Neural cell (in vitro differentiated cells): ENCODE measurements around the gene PLSCR4. TPM values are rescaled to one million over a fixed set of nuclear protein-coding genes. Genes with fewer than 3 reads are reported as not detected.

Source experiments
- H2AFZ ChIP-seq: fragments of 200-600, 300-800 bp; sonication (generic), shearing (Covaris generic); 2 replicates; pipeline ENCODE4 v1.6.0; 2014; ENCODE audit warnings: low read depth, mild to moderate bottlenecking, antibody characterized with exemption, low read length, moderate library complexity
- H3F3A ChIP-seq: fragments of 200-600 bp; shearing (Covaris generic); 2 replicates; pipeline ENCODE4 v1.6.1; 2016; ENCODE audit warnings: mild to moderate bottlenecking, moderate library complexity, mixed read lengths, antibody characterized with exemption, low read length; ENCODE audit not compliant: insufficient read depth, poor library complexity, severe bottlenecking
- H3K27ac ChIP-seq: fragments of 200-600, 300-800 bp; sonication (generic), shearing (Covaris generic); 2 replicates; pipeline ENCODE4 v1.5.1; 2014; ENCODE audit warnings: mild to moderate bottlenecking, low read length, moderate library complexity
- H3K27me3 ChIP-seq: fragments of 300-800, 200-600 bp; sonication (generic), shearing (Covaris generic); 2 replicates; pipeline ENCODE4 v1.6.0; 2014; ENCODE audit warnings: mild to moderate bottlenecking, low read depth, low read length, moderate library complexity; ENCODE audit not compliant: insufficient read depth
- H3K36me3 ChIP-seq: fragments of 300-800, 200-600 bp; sonication (generic), shearing (Covaris generic); 2 replicates; pipeline ENCODE4 v1.5.1; 2014; ENCODE audit warnings: mild to moderate bottlenecking, antibody characterized with exemption, low read length, moderate library complexity; ENCODE audit not compliant: insufficient read depth
- H3K4me2 ChIP-seq: fragments of 300-800, 200-600 bp; sonication (generic), shearing (Covaris generic); 2 replicates; pipeline ENCODE4 v1.6.0; 2014; ENCODE audit warnings: mild to moderate bottlenecking, low read length
- H3K4me3 ChIP-seq: fragments of 300-800, 200-600 bp; sonication (generic), shearing (Covaris generic); 2 replicates; pipeline ENCODE4 v1.5.1; 2014; ENCODE audit warnings: mild to moderate bottlenecking, low read length, moderate library complexity
- H3K79me2 ChIP-seq: fragments of 200-600 bp; shearing (Covaris generic); replicated peaks from 2 replicates; pipeline ENCODE4 v1.6.0; 2014; ENCODE audit warnings: mild to moderate bottlenecking, low read length, moderate library complexity; ENCODE audit not compliant: insufficient read depth
- H3K9ac ChIP-seq: fragments of 300-800, 200-600 bp; sonication (generic), shearing (Covaris generic); 2 replicates; pipeline ENCODE4 v1.6.1; 2016; ENCODE audit warnings: mild to moderate bottlenecking, low read length, mixed read lengths
- H3K9me2 ChIP-seq: fragments of 200-600 bp; shearing (Covaris generic); 2 replicates; pipeline ENCODE4 v1.6.1; 2016; ENCODE audit warnings: mild to moderate bottlenecking, low read length, mixed read lengths; ENCODE audit not compliant: insufficient read depth
- H3K9me3 ChIP-seq: fragments of 200-600, 300-800 bp; sonication (generic), shearing (Covaris generic); 2 replicates; pipeline ENCODE4 v1.6.1; 2016; ENCODE audit warnings: mild to moderate bottlenecking, mixed run types, low read length, moderate library complexity, mixed read lengths
- H4K20me1 ChIP-seq: fragments of 200-600 bp; shearing (Covaris generic); 2 replicates; pipeline ENCODE4 v1.6.1; 2016; ENCODE audit warnings: mild to moderate bottlenecking, mixed run types; ENCODE audit not compliant: insufficient read depth
- CTCF ChIP-seq: fragments of 450-650 bp; IDR thresholded peaks from 2 replicates; pipeline ENCODE4 v1.5.1; 2014; ENCODE audit warnings: antibody characterized with exemption, mild to moderate bottlenecking, moderate library complexity; ENCODE audit not compliant: poor library complexity, severe bottlenecking
- EP300 ChIP-seq: fragments of 450-650 bp; conservative IDR thresholded peaks from 2 replicates; pipeline ENCODE4 v1.6.1; 2014; ENCODE audit warnings: antibody characterized with exemption, mild to moderate bottlenecking, moderate library complexity; ENCODE audit not compliant: poor library complexity, severe bottlenecking
- EZH2 ChIP-seq: fragments of 200-600, 300-800 bp; shearing (Covaris generic), sonication (generic); IDR thresholded peaks from 2 replicates; pipeline ENCODE4 v1.6.1; 2014; ENCODE audit warnings: antibody characterized with exemption, low read length, borderline replicate concordance, mild to moderate bottlenecking; ENCODE audit not compliant: insufficient read depth, poor library complexity, severe bottlenecking
- MXI1 ChIP-seq: fragments of 450-650 bp; conservative IDR thresholded peaks from 2 replicates; pipeline ENCODE4 v1.6.1; 2014; ENCODE audit warnings: antibody characterized with exemption, mild to moderate bottlenecking; ENCODE audit not compliant: poor library complexity, severe bottlenecking
- POLR2AphosphoS5 ChIP-seq: IDR thresholded peaks from 2 replicates; pipeline ENCODE4 v1.6.1; 2012
- RAD21 ChIP-seq: fragments of 450-650 bp; conservative IDR thresholded peaks from 2 replicates; pipeline ENCODE4 v1.6.1; 2014; ENCODE audit warnings: antibody characterized with exemption, mild to moderate bottlenecking, moderate library complexity
- REST ChIP-seq: IDR thresholded peaks from 2 replicates; pipeline ENCODE4 v1.6.1; 2012; ENCODE audit warnings: borderline replicate concordance
- SMC3 ChIP-seq: fragments of 450-650 bp; conservative IDR thresholded peaks from 2 replicates; pipeline ENCODE4 v1.6.1; 2014; ENCODE audit warnings: antibody characterized with exemption, mild to moderate bottlenecking, moderate library complexity; ENCODE audit not compliant: poor library complexity
- TAF1 ChIP-seq: IDR thresholded peaks from 2 replicates; pipeline ENCODE4 v1.6.1; 2012; ENCODE audit warnings: low read depth
- polyA plus RNA-seq: library from polyadenylated mRNA; depleted of rRNA; stranded (reverse); fragments of >200 nt; gene quantifications from 2 replicates; pipeline ENCODE4 v1.2.3, GENCODE V29; 2014

The PLSCR4 gene
- polyA plus RNA-seq, 1 donor from 2014 or later = not detected

- Histone ChIP-seq H3K79me2 (no peaks in the 10 kb centered on the region), H3K4me2 (peak within 1 kb of the TSS; percentile 29), H3F3A (no peaks in the 10 kb centered on the region), H3K27me3 (peaks cover 6% of the 10 kb centered on the region), H2AFZ (peak within 1 kb of the TSS; percentile 57), H3K9me2 (no peaks in the 10 kb centered on the region), H3K4me3 (peak within 1 kb of the TSS; percentile 74), H3K9me3 (no peaks in the 10 kb centered on the region), H3K9ac (peak within 1 kb of the TSS; percentile 62), H3K36me3 (no peaks in the 10 kb centered on the region), H4K20me1 (no peaks in the 10 kb centered on the region), H3K27ac (no peak within 1 kb of the TSS)
- TF ChIP-seq POLR2AphosphoS5 (peak; percentile 19), EZH2 (no peak), SMC3 (no peak), REST (no peak), RAD21 (peak; percentile 20), MXI1 (peak; percentile 37), CTCF (peak; percentile 29), TAF1 (no peak), EP300 (peak; percentile 21)
These were observed 89.8 kb downstream of the PLSCR4 start, which contains the start of gene PLOD2 for GRCh38 chr3:146160964-146161662. Gene PLOD2 (minus strand): TSS chr3:146161184. CDS start chr3:146160989, 195 bp downstream.

- Histone ChIP-seq H3K9ac (peak overlapping the region; percentile 62), H3K79me2 (no peaks in the 10 kb centered on the region), H3K36me3 (no peaks in the 10 kb centered on the region), H4K20me1 (no peaks in the 10 kb centered on the region), H3K27ac (no peak overlapping the region), H3K4me2 (peak overlapping the region; percentile 29), H3K9me3 (no peaks in the 10 kb centered on the region), H2AFZ (peak overlapping the region; percentile 57), H3K27me3 (peaks cover 6% of the 10 kb centered on the region), H3K9me2 (no peaks in the 10 kb centered on the region), H3K4me3 (peak overlapping the region; percentile 74), H3F3A (no peaks in the 10 kb centered on the region)
- no peak for TF ChIP-seq POLR2AphosphoS5
- peak; percentile 62 for TF ChIP-seq CTCF
- no peak for TF ChIP-seq MXI1
- TF ChIP-seq RAD21 = peak; percentile 48
- no peak for TF ChIP-seq EP300
- TF ChIP-seq SMC3 = peak; percentile 55
- no peak for TF ChIP-seq TAF1
- TF ChIP-seq EZH2 = no peak
- no peak for TF ChIP-seq REST
These were observed 90.5 kb downstream of the PLSCR4 start for GRCh38 chr3:146160321-146160963.
